NCI-H1417 treated with DMSO at 0.1 percent for 48 hours (cell line): ENCODE measurements around the gene AMACR.

Source experiments
- DNase-seq: peaks from one replicate; lab custom pipeline; 2025; lab: John Stamatoyannopoulos, UW

Gene AMACR

GRCh38 chr5:34007621-34008600 is at the start of gene AMACR:
Gene AMACR, minus strand, starts transcription at chr5:34008050. Its CDS starts 31 bp downstream, at chr5:34008019.
- DNase-seq = peak; percentile 93

- DNase-seq = no peak
These were observed 49.7 kb upstream of the AMACR start for GRCh38 chr5:34057569-34057968.

- no peak for DNase-seq
These were observed 49.3 kb upstream of the AMACR start for GRCh38 chr5:34057118-34057517.

- no peak for DNase-seq
These were observed 47.8 kb upstream of the AMACR start for GRCh38 chr5:34055667-34056066.

- no peak for DNase-seq
These were observed 46.5 kb upstream of the AMACR start for GRCh38 chr5:34054400-34054729.

GRCh38 chr5:34053571-34054399 is 45.9 kb upstream of the AMACR start:
- DNase-seq = no peak

- DNase-seq = no peak
These were observed 45.3 kb upstream of the AMACR start for GRCh38 chr5:34053133-34053532.

- DNase-seq = no peak
These were observed 43.6 kb upstream of the AMACR start for GRCh38 chr5:34051374-34051980.

- no peak for DNase-seq
These were observed 40.1 kb upstream of the AMACR start for GRCh38 chr5:34047774-34048572.

GRCh38 chr5:34047143-34047542 is 39.3 kb upstream of the AMACR start:
- DNase-seq = no peak

GRCh38 chr5:34045996-34046395 is 38.1 kb upstream of the AMACR start:
- no peak for DNase-seq

GRCh38 chr5:34045023-34045422 is 37.2 kb upstream of the AMACR start:
- DNase-seq = no peak

GRCh38 chr5:34043099-34043876 is 35.4 kb upstream of the AMACR start, which contains the start of gene C1QTNF3:
Gene C1QTNF3, minus strand, starts transcription at chr5:34043213. Its CDS starts 88 bp downstream, at chr5:34043125.
- DNase-seq = no peak

- DNase-seq = no peak
These were observed 34.5 kb upstream of the AMACR start for GRCh38 chr5:34042321-34042720.

GRCh38 chr5:34041247-34041972 is 33.6 kb upstream of the AMACR start:
- no peak for DNase-seq

- DNase-seq = no peak
These were observed 32.6 kb upstream of the AMACR start for GRCh38 chr5:34040472-34040871.

GRCh38 chr5:34039398-34040157 is 31.7 kb upstream of the AMACR start:
- no peak for DNase-seq

GRCh38 chr5:34038838-34039237 is 31.0 kb upstream of the AMACR start:
- no peak for DNase-seq

- no peak for DNase-seq
These were observed 30.5 kb upstream of the AMACR start for GRCh38 chr5:34038390-34038789.
